ENCODE data around the gene CCDC30.

CCDC30 gene

DNA sequence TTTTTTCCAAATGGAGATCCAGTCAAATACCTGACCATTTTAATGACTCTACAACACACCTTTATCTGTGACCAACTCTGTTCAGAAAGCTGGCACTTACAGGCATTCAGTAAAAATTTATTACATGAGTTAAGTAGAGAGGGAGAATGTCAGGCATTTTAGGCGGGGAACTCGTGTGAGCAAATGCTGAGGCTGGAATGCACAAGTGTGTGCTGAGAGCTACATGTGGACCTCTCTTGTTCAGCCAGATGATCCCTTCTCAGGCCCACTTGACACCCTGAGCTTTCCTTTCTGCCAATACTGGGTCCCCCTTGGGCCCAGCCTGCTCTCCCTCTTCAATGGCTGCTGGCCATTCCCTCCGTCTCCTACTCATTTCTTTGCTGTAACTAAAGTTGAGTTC, 206.8 kb downstream of the CCDC30 start:
- DNase-seq (ENCODE audit: low read depth): no peak
- no peak overlapping the region for H3K4me3 ChIP-seq (ENCODE audit: low read depth, low read length)
- TF ChIP-seq CTCF (IDR thresholded peaks at IDR 0.05; ENCODE audit: control insufficient read depth, extremely low read depth, insufficient read depth): no peak

- H3K4me3 ChIP-seq (ENCODE audit: low read depth, low read length): no peak overlapping the region
- DNase-seq (ENCODE audit: low read depth): no peak
- TF ChIP-seq CTCF (IDR thresholded peaks at IDR 0.05; ENCODE audit: control insufficient read depth, extremely low read depth, insufficient read depth): no peak
These were observed 207.3 kb downstream of the CCDC30 start for GRCh38 chr1:42670425-42670824.

GRCh38 chr1:42674214-42674613, 211.1 kb downstream of the CCDC30 start:
- no peak for TF ChIP-seq CTCF (IDR thresholded peaks at IDR 0.05; ENCODE audit: control insufficient read depth, extremely low read depth, insufficient read depth)
- H3K4me3 ChIP-seq (ENCODE audit: low read depth, low read length): no peak overlapping the region
- DNase-seq (ENCODE audit: low read depth): no peak

DNA sequence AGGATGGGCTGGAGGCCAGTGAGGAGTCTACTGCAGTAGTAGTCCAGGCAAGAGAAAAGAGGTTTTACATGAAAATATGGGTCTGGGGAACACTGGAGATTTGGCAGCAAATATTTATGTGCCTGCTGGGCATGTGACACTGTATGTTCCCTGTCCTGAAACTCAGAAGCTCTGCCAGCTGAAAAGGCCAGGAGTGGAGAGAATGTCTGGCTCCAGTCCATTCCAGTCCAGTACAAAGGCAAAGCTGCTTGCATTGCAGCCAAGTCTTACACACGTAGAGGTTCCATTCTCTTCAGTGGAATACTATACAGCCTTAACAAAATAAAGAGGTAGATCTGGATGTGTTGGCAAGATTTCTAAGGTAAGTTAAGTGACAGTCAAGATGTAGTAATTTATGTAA, 211.6 kb downstream of the CCDC30 start:
- TF ChIP-seq CTCF (IDR thresholded peaks at IDR 0.05; ENCODE audit: control insufficient read depth, extremely low read depth, insufficient read depth): no peak
- DNase-seq (ENCODE audit: low read depth): peak; percentile 74
- no peak overlapping the region for H3K4me3 ChIP-seq (ENCODE audit: low read depth, low read length)

DNA sequence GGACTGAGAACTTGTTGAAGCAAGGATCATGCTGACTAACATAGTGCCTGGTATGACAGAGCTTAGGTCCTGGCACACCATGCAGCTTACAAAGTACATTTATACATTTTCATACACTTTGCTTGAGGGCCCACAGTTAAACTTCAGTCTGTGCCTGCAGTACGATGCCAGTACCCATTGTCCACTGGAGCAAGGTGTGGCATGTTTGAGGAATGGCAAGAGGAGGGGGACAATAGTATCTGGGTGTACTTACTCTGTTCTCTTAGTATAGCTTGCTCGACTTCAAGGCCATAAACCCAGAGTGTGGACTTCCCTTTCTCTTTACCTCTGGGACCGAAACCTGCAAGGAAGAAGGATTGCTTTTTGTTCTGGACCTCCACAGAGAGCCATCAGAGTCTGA, 212.4 kb downstream of the CCDC30 start:
- no peak for DNase-seq (ENCODE audit: low read depth)
- TF ChIP-seq CTCF (IDR thresholded peaks at IDR 0.05; ENCODE audit: control insufficient read depth, extremely low read depth, insufficient read depth): no peak
- no peak overlapping the region for H3K4me3 ChIP-seq (ENCODE audit: low read depth, low read length)

- no peak overlapping the region for H3K4me3 ChIP-seq (ENCODE audit: low read depth, low read length)
- TF ChIP-seq CTCF (IDR thresholded peaks at IDR 0.05; ENCODE audit: control insufficient read depth, extremely low read depth, insufficient read depth): no peak
- no peak for DNase-seq (ENCODE audit: low read depth)
These were observed 213.5 kb downstream of the CCDC30 start for GRCh38 chr1:42676534-42677087.

GRCh38 chr1:42679364-42679983, 216.4 kb downstream of the CCDC30 start:
- H3K4me3 ChIP-seq (ENCODE audit: low read depth, low read length): no peak overlapping the region
- DNase-seq (ENCODE audit: low read depth): no peak
- no peak for TF ChIP-seq CTCF (IDR thresholded peaks at IDR 0.05; ENCODE audit: control insufficient read depth, extremely low read depth, insufficient read depth)
